NB4 (cell line): ENCODE data around the gene METTL5.
"Not testable (repeated sequence)": the region's sequence is repeated elsewhere in the genome, so short reads cannot be mapped to it uniquely, and the experiment has no call there.

Source experiments
- DNase-seq: peaks from one replicate; pipeline ENCODE4 v3.0.0; 2010; ENCODE audit warnings: low read depth
- H3K4me3 ChIP-seq: one replicate; pipeline ENCODE4 v1.5.1; 2011; ENCODE audit warnings: mild to moderate bottlenecking, low read depth, low read length, moderate library complexity
- CTCF ChIP-seq: IDR thresholded peaks from one replicate; pipeline ENCODE4 v1.5.1; 2012; ENCODE audit warnings: low read depth, low read length
- MAX ChIP-seq: IDR thresholded peaks from 2 replicates; pipeline ENCODE4 v1.6.1; 2011; ENCODE audit warnings: low read depth, low read length
- MYC ChIP-seq: IDR thresholded peaks from 2 replicates; pipeline ENCODE4 v1.6.1; 2011; ENCODE audit warnings: low read depth, low read length
- POLR2A ChIP-seq: IDR thresholded peaks from 2 replicates; pipeline ENCODE4 v1.6.1; 2011; ENCODE audit warnings: mild to moderate bottlenecking; ENCODE audit not compliant: insufficient read length; ENCODE audit errors: extremely low read depth

The METTL5 gene

DNA sequence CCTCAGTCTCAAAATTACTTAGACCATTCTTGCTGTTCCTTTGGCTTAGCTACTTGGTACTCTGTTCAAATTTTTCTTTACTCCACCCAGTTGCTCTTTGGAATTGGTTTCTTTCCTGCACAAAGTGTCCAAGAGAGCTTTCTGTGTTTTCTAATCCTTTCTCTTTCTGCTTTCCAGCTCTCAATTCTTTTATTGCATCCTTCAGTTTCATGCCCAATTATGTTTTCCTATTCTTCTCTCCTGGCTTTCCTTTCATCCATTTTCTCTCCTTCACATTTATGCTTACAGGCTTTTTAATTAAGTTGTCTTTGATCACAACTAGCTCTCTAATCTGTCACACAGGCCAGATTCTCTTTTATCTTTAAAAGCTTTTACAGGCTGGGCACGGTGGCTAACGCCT, 40.8 kb upstream of the METTL5 start:
- H3K4me3 ChIP-seq = no peak overlapping the region
- TF ChIP-seq POLR2A = no peak
- TF ChIP-seq MAX = no peak
- no peak for TF ChIP-seq CTCF
- TF ChIP-seq MYC = no peak
- no peak for DNase-seq

- H3K4me3 ChIP-seq = no peak overlapping the region
- no peak for TF ChIP-seq CTCF
- TF ChIP-seq MYC = no peak
- TF ChIP-seq MAX = no peak
- TF ChIP-seq POLR2A = no peak
- no peak for DNase-seq
Measured at GRCh38 chr2:169862816-169863215, 38.1 kb upstream of the METTL5 start.

DNA sequence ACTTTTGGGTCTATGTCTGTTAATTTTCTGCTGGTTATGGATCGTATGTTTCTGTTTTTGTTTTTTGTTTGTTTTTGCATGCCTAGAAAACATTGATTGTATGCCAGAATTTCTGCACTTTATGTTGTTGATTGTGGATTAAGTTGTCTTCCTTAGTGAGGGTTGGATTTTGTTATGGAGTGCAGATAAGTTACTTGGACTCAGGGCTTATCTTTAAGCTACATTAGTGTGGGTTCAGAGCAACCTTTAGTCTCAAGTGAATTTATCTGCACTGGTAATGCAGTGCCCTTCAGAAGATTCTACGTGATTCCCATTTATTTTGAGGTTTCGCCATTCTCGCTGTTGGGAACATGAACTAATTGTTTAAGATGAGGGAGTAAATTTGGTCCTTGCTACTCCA, 35.4 kb upstream of the METTL5 start:
- DNase-seq = no peak
- no peak overlapping the region for H3K4me3 ChIP-seq
- TF ChIP-seq MAX = no peak
- no peak for TF ChIP-seq CTCF
- TF ChIP-seq MYC = no peak
- no peak for TF ChIP-seq POLR2A

DNA sequence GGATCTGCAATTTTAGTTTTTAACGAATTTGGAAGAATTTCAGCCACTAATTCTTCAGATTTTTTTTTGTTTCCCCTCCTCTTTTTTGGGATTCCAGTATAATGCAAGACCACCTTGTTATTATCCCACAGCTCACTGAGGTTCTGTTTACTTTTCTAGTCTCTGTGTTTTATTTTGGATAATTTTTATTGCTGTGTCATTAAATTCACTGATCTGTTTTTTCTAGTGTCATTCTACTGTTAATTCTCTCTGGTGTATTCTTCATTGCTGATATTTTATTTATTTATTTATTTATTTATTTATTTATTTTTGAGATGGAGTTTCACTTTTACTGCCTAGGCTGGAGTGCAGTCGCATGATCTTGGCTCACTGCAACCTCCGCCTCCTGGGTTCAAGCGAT, 34.7 kb upstream of the METTL5 start:
- no peak for TF ChIP-seq POLR2A
- TF ChIP-seq MAX = no peak
- no peak for TF ChIP-seq MYC
- TF ChIP-seq CTCF = no peak

GRCh38 chr2:169855281-169856258, 30.9 kb upstream of the METTL5 start:
- not testable (repeated sequence) for H3K4me3 ChIP-seq, DNase-seq

More for the DNA sequence above, 34.7 kb upstream of the METTL5 start:
- no peak overlapping the region for H3K4me3 ChIP-seq
- no peak for DNase-seq

DNA sequence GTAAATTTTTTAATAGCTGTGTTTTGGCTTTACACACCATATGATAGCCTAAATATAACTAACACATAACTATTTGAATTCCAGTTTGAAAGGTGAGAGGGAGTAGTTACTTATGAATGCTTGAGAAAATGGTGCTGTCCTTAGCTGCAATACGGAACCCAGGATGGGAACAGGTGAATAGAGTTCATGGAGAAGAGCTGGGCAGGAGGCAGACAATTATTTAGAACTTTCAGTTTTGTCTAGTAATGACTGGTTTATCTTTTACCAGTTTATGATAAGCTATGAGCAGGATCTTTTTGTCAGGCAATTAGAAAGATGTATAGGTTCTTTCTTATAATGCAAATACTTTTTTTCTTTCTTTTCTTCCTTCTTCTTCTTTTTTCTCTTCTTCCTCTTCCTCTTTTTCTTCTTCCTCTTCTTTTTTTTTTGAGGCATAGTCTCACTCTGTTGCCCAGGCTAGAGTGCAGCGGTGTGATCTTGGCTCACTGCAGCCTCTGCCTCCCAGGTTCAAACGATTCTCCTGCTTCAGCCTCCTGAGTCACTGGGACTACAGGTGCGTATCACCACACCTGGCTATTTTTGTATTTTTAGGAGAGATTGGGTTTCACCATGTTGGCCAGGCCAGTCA, 28.4 kb upstream of the METTL5 start:
- no peak for DNase-seq
- H3K4me3 ChIP-seq = no peak overlapping the region
- TF ChIP-seq MAX (no peak), CTCF (no peak), POLR2A (no peak), MYC (no peak)
